NCI-H1436 treated with DMSO at 0.1 percent for 48 hours (cell line): Measurements from ENCODE around the gene SGMS1.
"Not testable (repeated sequence)": the region's sequence is repeated elsewhere in the genome, so short reads cannot be mapped to it uniquely, and the experiment has no call there.

Experiments used
- DNase-seq: peaks from one replicate; lab custom pipeline; 2025; lab: John Stamatoyannopoulos, UW

The SGMS1 gene

DNA sequence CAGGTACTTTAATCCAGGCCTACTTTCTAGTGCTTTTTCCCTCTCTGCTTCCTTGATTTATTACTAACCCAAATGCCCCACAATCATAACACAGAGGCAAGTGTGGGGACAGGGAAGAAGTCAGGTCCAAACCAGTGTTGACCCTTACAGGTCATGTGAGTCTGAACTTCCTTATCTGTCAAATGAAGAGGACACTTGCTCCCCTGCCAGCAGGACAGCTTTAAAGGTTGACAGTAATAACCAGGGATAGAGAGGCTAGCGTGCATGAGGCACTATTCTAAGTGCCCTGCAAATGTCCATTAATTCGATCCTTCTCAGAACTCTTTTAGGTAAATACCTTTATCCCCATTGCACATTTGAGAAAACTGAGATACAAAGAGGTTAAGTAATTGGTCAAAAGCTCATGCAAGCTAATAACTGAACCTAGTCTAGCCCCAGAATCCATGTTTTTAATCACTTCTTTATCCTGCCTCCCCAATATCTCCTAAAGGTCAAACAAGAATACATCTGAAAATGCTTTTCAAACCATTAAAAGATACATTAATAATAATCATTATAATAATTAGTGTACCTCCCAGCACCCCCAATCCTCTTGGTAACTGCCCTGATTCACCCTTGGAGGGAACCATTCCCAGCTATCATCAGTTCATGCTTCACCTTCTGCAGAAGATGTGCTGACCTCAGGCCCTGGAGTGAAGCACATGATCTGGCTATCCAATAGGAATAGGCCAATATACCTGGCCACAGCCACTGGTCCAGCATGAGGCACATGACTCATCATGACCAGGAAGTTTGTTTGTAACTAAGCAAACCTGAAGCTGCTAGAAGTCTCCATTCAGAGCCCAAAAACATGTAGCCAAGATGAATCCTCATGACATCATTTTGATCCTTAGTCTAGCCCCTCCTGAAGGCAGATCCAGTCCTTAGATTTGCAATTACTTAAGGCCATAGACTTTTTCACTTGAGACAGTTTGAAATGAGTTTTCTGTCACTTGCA, 40.7 kb downstream of the SGMS1 start:
- DNase-seq, result no peak

GRCh38 chr10:50582046-50582445, 41.7 kb downstream of the SGMS1 start:
- DNase-seq, result no peak

DNA sequence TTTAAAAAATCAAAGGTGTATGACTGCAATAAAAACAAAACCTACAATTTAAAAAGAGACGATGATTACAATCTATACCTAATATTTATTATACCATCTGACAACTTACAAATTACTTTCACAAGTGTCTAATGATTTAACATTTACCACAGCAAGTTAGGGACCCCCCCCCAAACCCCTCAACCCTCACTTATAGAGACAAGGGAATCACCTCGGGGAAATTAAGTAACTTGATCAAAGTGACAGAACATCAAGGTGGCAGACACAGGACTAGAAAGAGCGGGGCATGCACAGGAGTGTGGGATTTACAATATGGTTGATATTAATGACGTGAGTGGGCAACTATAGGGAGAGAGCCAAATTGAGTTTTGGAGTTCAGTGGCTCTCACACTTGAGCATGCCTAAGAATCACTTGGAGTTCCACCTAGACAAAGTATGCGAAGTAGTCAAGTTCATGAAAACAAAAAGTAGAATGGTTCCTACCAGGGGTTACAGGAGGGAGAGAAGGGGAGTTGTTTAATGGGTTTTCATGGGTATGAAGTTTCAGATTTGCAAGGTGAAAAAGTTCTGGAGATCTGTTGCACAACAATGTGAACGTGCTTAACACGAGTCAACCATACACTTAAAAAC, 43.4 kb downstream of the SGMS1 start:
- DNase-seq, result no peak

DNA sequence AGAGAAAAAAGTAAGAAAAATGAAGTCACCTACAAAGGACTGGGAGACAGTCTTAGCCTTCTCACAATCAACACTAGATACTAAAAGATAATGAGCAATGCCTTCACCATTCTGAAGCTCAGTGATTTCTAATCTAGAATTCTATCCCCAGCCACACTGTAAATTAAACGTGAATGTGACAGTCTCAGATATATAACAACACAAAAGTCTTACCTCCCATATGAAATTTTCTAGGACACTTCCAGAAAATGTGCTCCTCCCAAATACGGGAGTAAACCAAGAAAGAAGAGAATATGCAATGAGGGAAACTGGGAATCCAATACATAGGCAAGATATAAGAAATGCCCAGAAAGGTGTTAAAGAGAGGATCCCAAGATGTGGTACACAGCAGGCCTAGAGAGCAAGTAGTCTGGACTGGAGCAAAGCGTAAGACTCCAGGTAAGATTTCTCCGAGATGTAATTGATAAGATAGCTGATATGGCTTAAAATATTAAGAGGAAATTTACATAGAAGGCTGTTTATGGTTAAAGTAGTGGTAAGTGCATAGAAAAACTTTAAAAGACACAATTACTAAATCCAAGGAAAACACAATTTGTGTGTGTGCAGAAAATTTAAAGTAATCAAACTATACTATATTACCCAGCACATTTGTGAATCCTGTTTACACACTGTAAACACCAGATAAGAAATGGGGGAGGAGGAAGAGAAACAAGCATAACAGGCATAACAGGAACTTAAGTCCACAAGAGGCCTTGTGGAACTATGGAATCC, 44.1 kb downstream of the SGMS1 start:
- DNase-seq, result no peak

DNA sequence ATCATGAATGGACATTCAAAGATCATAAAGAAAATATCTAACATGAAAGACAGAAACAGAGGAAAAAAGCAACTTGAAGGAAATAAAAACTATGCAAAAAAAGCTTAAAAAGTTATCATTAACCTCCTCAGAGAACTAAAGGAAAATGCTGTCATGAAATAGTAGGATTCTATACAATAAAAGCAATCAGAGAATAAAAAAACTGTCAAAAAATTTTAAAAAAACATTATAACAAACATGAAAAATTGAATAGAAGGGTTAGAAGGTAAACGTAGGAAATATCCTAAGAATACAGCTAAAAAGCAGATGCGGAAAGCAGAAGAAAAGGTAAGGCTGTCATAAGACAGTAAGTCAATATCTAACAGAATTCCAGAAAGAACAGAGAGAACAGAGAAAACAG, 44.8 kb downstream of the SGMS1 start:
- DNase-seq, result no peak

- DNase-seq, result no peak
Measured at GRCh38 chr10:50577681-50578350, 45.9 kb downstream of the SGMS1 start.

DNA sequence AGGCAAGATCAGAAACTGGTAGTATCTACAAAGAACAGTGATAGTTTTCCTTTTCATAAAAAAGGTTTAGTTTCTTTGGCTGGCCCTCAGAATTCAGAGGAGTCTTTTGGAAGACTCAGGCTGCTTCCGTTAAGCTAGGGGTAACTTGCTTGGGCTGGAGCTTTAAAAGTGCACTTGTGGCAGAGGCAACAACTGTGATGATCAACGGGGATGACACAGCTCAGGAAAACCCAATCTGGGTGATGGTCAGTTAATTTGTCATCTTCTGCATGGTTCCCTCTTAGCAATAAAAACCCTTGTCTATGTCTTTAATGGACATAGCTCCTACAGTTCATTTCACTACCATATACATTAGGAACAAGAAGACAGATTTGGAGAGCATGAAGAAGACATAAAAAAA, 46.7 kb downstream of the SGMS1 start:
- DNase-seq, result no peak

DNA sequence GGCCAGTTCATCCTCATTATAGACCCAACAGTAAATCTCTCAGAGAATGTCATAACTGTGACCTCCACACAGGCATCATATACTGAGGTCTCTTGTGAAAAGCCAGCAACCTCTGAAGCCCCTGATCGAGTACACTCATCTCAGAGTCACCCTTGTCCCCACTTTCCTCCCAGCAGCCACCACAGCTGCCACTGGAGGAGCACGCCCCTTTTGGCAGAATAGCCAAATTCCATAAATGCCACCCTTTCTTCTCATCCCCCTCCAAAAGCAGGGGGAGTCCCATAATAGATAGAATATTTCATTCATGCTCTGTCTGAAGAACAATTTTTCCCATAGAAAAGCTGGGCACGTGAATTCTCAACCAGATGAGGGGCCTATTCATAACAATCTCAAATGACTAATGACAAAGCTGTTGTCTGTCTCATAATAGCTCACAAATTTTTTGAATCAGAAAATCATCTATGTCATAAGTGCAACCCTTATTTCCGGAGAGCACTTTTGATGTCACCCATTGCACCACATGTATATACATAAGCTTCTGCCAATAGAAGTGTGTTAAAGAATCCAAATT, 47.4 kb downstream of the SGMS1 start:
- no peak for DNase-seq

DNA sequence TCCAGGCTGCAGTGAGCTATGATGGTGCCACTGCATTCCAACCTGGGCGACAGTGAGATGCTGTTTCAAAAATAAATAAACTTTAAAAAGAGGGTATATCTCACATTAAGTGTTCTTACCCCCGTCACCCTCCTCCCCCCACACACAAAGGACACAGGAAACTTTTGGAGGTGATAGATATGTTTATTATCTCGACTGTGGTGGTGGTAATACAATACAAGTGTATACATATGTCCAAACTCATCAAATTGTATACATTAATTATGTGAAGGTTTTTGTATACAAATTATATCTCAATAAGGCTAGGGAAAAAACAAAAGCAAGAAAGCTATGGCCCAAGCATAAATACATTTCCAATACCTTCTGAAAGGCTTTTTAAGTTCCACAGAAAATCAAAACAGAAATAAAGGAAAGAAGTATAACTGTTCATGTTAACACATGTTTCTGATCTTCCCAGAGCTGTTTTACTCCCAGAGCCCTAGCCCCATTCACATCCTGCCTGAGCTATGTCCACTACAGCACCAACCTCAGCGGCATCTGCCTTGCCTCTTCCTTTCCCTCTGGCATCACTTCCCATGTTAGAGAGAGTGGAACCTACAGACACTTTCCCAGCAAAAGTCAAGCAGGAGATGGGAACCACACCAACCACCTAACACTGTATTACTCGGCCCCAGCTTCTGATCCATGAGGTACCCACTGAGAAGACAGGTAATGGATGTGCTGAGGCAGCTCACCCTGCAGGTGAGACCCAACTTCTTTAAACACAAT, 48.1 kb downstream of the SGMS1 start:
- DNase-seq, result no peak

DNA sequence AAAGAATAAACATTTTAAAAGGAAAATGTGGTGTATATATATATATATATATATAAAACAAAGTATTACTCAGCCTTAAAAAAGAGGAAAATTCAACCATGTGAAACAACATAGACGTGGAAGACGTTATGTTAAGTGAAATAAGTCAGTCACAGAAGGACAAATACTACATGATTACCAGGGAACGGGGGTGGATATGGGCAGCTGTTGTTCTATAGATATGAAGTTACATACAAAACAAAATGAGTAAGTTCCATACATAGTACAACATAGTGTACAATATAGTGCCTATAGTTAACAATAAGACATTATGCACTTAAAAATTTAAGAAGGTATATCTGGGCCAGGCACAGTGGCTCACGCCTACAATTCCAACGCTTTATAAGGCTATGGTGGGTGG, 48.8 kb downstream of the SGMS1 start:
- DNase-seq, result no peak

DNA sequence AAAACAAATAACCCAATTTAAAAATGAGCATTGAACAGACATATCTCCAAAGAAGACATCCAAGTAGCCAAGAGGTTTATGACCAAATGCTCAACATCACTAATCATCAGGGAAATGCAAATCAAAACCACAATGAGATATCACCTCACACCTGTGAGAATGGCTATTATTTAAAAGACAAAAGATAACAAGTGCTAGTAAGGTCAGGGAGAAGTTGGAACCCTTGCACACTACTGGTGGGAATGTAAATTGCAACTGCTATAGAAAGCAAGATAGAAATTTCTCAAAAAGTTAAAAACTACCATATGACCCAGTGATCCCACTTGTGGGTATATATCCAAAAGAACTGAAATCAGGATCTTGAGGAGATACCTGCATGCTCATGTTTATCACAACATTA, 49.5 kb downstream of the SGMS1 start:
- DNase-seq, result no peak

GRCh38 chr10:50572017-50572491, 51.7 kb downstream of the SGMS1 start:
- no peak for DNase-seq

DNA sequence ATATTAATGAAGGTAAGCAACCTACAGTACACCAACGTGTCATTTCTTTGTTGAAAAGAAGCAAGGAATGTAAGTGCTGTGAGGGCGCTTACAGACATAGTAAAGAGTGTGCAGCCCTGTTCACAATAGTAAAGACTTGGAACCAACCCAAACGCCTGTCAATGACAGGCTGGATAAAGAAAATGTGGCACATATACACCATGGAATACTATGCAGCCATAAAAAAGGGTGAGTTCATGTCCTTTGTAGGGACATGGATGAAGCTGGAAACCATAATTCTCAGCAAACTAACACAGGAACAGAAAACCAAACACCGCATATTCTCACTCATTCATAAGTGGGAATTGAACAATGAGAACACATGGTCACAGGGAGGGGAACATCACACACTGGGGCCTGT, 55.0 kb downstream of the SGMS1 start:
- not testable (repeated sequence) for DNase-seq

DNA sequence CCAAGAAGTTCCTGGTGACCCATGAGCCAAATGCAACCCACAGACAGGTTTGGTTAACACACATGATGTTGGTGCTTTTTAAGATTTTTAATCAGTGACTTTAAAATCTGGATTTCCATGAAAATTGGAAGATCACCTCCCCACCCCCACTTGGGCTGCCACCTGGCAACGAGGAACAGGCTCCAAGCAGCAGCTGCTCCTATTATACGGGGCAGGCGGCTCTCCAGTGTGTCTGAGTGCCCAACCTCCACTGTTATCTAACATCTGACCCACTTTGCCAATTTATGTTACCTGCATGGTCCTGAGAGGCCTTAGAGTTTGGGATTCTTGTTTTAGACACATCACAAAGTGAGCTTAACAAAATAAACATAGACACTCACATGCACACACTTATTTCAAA, 56.4 kb downstream of the SGMS1 start:
- peak; percentile 31 for DNase-seq

DNA sequence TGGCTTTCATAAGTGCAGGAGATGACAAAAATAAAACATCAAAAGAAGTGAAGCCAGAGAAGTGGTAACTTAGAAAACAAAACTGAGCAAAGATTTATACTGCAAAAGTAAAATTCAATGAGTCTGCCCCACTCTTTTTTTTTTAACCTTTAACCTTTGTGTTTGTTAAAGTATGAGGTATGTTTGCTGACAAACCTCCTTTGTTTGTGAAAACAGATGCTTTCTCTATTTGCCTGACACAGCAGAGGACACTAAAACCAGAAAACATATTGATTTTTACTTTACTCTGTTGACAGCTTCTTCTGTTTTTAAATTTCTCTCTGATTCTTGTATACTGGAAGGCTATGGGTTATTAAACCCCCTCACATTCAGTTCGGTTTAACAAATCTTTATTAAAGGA, 57.6 kb downstream of the SGMS1 start:
- DNase-seq, result no peak

DNA sequence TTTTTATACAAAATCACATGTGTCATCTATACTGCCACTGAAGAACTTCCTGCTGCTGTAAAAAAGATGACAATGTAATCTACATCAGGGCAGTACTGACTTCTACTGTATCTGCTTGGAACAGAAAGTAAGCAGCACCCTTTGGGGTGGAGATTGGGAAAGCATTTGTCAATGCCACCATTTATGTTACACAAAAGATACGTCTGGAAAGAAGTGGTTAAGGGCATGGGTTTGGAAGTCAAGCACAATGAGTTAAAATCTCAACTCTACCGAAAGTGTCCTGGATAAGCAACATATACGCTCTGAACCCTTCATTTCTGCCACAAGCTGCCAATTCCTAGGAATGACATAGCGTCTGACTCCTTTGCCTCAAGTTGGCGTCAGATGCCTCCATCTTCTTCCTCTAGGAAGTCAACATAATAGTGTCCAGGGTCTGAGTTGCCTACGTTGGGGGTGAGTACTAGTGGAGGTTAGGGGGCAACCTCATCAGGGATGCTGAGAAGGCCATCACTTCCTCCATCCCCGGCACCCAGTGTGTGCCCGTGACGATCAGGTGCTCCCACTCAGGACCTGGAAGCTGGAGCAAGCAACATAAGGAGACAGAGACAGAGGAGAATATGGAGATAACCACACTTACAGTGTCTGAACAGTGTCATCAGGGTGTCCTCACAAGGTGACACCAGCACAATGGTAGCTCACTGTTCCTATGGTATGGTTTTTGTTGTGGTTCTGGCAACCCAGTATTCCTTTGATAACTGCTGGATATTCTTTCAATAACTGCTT, 58.3 kb downstream of the SGMS1 start:
- DNase-seq, result no peak

GRCh38 chr10:50563906-50564305, 59.9 kb downstream of the SGMS1 start:
- no peak for DNase-seq

DNA sequence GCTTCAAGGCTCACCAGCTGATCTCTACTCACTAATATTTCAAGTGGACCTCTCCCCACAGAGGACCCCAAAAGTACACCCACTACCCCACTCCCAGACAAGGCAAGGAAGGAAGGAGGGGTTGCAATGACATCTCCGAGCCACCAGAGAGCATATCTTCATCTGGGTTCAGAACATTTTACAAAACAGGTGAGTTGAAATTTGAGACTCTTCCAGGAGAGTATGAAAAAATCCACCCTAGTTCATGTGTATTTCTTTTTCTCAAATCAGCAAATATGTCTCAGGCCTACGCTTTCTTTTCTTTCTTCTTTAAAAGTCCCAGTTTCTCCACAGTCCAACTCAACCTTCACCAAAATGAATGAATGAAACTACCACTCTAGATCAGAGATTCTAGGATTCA, 61.9 kb downstream of the SGMS1 start:
- DNase-seq, result peak; percentile 9

- no peak for DNase-seq
Measured at GRCh38 chr10:50561266-50561665, 62.5 kb downstream of the SGMS1 start.

DNA sequence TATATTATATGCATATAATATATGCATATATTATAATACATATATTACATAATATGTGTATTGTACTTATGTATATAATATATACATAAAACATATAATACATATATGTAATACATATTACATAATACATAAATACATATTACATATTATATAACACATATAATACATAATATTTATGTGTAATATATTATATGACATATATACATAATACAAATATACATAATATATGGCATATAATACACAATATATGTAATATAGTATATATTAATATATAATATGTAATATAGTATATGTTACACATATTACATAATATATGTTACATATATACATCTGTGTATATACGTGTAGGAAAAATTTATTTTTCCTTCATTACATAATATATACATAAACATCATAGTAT, 63.4 kb downstream of the SGMS1 start:
- no peak for DNase-seq
